ENCODE data around the gene HIVEP2.

HIVEP2 gene

DNA sequence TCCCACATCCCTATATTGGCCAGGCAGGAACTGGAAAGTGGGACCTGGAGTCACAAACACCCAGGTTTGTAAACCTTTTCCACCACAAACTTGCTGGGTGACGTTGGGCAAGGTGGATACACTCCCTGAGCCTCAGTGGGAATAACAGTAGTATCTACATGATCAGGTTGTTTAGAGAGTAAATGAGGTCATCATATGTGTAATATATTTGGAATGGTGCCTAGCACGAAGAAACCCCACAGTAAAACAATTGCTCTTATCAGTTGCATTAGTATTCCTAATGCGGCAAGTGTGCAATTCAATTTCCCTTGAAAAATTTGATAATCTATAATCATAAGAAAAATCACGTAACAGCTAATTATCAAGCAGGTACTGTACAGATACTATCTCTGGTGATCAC is 51.9 kb downstream of the HIVEP2 start:
- DNase-seq (ENCODE audit: low read depth, low spot score), result no peak

DNA sequence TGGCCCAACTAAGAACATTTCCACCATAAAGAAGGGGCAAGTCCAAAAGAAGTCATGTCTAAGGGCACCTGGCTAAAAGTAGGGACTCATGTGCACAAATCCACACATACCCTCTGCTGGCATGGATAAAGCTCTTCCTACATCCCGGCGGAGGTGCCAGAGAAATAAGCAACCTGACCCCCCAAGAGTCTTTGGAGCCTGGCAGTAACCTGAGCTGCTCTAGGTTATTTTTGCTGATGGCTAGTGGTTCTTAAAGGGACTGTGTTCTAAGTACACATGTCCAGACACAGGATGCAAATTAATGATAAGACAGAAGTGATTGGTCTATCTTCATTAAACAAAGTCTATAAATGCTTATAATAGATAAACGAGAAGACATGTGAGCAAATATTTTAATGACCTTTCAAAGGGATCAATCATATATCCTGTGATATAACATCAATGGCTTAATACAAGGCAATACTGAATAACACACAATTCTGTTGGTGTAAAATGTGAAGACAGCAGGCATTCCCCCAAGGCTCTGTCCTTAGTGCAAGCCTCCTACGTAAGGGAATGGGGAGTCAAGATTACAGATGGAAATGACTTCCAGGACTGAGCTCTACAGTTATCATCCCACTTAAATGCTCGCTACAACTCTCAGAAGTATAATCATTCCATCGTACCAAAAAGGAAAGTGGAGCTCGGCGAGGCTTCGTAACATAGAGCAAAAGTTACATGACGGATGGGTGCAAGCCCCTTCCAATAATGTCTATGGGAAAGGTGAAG is 52.5 kb downstream of the HIVEP2 start:
- no peak for DNase-seq (ENCODE audit: low read depth, low spot score)

DNA sequence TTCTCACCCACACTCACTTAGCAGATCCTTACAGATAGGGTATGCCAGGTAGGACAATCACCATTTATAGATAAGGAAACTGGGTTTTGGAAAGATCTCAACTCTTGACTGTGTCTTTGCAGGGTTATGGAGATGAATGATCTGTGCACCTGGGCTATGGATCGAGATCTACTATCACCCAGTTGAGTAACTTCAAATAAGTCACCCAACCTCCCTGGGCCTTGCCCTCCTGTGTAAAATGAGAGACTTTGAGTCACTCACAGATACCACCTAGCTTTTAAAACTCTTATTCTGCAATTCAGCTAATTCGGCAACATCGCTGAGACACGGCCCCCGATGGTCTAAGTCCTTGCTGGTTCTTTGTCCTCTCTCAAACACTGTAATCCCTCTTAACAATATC is 53.5 kb downstream of the HIVEP2 start:
- no peak for DNase-seq (ENCODE audit: low read depth, low spot score)

DNA sequence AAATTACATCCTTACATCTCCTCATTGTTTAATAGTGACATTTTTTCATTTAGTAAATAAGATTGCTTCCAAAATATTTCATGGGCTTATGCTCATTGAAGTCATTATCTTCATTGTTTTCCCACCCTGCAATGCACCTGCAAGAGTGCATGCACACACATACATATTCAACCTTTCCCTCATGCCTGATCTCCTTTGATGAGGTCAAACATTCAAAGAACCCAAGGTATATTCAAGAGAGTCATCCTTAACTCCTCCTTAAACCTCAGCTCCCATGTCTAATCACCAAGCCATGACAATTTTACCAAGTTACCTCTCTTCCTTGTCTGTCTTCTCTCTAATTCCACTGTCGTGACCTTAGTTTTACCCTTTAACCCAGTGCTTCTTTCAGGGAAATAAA is 56.5 kb downstream of the HIVEP2 start:
- DNase-seq (ENCODE audit: low read depth, low spot score), result no peak

DNA sequence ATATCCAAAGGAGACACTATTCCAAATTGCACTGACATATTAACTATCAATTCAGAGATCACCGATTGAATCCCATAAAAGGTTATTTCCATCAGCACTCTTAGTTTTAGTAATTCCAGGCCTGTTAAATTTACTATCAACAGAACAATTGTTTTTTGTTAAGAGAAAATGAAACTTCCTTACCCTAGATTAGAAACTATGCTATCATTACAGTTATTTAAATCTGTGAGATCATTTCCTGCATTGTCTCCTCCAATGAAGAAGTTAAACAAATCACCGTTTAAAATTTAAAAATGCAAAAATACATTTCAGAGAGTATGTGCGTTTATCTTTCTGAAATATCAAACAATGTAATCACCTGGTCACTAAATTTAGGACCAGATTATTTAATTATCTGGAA is 57.5 kb downstream of the HIVEP2 start:
- DNase-seq (ENCODE audit: low read depth, low spot score), result no peak

DNA sequence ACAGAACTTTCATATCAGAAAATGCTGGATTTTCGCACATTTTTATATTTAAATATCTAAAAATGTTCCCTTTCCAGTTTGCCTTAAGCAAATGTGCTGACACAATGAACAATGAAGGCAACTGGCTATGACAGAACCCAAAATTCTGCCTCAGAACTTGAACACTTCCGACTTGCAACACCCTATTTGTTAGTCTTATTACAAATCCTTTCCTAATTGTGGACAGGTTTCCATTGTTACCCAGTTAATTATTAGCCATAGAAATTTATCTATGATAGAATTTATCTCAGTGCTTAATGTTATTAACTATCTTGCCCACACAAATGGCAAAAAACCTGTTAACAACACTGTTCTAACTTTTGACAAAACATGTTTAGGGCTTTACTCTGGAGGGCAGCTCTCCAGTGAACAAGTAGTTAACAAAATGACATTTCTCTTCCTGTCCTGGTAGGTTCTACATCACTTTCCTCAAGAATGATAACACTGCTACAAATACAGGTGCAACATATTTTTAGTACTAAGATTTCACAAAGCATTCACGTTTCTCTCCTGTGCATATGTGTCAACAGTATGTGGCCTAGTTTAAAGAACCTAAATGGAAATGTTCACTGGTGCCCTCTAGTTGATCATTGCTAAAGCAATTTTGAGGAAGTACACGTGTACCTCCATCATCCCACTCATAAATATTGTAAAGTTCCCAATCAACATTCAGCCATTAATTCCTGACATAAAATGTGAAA is 58.4 kb downstream of the HIVEP2 start:
- DNase-seq (ENCODE audit: low read depth, low spot score), result no peak

DNA sequence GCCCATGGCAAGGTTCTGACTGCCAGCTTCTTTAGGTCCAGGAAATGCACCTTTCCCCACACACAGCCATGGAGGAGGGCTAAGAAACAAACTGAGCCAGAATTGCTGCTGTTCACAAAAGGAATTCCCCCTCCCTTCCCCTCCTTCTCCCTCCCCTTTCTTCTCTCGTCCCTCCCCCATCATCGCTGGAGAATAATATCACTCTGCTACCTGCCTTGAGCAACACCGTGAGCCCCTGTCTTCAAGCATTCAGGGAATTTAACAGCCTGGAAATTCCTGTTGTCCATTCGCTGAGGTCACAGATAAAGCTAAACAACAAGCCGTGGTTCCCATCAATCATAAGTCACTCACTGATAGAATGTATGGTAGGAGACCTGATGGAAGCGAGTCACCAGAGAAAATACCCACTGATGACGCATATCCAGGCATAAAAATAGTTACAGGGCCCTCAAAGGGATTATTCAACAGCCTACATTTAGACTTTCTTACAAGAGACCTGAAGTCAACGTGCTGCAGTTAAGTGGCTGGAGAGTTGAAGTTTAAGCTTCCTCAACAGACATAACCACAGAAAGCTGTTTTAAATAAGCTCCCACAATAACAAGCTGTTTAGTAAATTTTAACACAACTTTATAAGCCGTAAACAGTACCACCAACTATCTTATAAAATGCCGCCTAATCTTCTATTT is 59.7 kb downstream of the HIVEP2 start:
- DNase-seq (ENCODE audit: low read depth, low spot score), result peak; percentile 38

DNA sequence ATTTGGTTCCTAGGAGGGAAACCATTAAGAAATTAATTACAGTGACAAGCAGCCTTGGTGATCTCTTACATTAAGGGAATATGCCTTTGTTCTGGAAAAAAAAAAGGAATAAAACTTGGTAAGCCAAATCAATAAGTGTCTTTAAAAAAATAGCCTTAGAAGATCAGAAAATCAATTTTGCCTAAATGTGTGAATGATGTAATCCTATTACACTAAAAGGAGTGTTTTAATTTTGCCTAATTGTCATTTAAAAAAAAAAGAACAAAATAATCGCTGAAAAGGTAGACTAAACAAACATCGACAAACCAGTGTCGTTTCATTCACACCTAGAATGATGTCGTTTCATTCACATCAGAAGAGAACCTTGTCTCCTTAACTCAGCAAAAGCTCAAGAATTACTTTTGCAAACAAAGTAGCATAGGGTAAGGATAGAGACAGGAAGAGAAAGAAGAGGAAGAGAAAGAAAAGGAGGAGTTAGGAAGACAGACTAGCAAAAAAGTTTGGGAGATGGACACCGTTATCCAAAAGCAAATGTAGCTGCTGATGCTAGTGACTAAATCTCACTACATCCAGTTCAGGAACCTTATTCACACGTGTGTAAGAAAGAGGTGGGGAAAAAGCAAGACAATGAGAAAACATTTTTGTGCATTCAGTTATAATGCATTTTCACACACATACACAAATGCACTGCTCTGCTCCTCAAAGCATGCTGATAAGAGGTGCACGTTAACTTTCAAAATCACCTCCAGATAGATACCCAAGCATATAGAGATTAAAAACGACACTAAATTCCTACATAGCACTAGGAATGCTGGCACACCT is 60.6 kb downstream of the HIVEP2 start:
- no peak for DNase-seq (ENCODE audit: low read depth, low spot score)

DNA sequence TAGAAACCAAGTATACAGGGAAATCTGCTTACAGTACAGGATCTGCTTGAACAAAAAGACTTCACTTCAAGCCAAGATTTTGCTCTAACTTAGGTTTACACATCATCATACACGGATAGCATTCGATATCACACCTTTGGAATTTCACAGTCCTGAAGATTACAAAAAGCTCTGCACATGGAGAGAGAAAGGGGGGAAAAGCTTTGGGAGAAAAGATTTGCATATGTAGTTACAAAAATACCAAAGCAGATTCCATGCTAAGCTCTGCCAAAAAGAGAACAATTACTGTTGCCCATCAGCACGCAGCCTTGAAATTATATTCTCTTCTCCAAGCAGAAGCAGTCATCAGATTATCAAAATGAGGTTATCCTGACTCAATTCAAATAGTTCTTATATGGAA is 62.0 kb downstream of the HIVEP2 start:
- DNase-seq (ENCODE audit: low read depth, low spot score), result no peak

DNA sequence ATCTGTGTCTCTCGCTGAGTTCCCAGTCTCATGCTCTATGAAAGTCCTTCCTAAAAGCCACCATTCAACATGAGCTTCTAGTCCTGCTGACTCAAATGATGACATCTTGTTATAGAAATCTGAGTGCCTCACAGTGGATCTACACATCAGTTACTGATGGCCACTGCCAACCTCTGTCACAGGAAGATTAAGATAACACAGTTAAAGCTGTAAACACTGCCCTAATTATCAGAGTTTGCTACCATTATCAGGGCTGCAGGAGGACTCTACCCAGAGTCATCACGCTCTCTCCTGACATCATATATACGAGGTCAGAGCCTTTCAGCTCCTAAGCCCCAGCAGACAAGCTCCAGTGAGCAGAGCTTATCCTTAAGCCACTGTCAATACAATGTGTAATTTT is 63.2 kb downstream of the HIVEP2 start:
- no peak for DNase-seq (ENCODE audit: low read depth, low spot score)

DNA sequence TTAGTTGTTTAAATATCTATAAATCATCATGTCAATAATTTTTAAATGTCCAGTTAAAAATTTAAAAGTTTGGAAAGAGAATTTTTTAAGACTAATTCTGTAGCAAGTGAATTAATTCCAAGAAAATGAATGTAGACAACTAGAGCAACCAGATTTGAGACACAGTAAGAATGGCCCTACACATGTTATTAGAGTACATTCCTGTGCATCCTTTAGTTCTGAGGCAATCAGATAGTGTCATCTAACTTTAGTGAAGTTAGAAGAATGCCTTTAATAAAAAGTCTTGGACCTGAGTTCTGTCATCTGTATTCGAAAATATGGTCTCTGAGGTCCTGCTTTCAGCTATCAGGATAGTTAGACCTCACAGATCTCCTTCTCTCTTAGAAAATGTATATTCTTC is 63.7 kb downstream of the HIVEP2 start:
- DNase-seq (ENCODE audit: low read depth, low spot score), result no peak

DNA sequence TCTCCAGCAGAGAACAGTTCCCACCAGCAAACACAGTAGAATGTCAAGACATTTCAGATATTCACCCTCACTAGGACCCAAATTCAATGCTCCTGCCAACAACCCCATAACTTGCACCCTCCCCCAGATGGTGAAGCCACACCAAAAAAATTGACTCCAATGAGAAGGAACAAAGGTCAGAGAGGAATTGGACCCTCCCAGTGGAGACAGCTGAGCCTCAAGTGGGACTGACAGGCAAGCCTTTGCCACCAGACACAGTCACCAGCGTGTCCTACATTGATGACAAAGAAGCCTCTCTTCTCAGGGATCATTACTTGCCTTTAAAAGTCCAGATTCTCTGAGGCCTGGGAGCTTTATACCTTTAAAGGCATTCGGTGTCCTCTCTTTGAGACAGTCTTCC is 64.8 kb downstream of the HIVEP2 start:
- no peak for DNase-seq (ENCODE audit: low read depth, low spot score)

DNA sequence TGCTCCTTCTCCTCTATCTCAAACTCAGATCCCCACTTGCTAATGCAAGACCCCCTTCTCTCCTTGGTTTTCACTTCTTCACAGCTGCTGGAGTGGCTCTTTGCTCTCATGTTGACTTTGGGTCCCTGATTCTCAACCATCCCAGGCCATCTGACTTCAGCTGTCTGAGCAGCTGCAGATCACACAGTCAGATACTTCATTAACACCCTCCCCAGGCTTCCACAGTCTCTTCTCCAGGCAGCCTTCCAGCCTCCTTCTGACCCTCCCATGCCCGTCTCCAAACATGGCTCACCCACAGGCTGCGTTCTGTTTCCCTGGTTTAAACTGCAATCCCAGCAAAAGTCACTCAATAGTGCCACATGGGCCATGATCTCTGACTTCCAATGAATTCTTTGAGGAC is 65.4 kb downstream of the HIVEP2 start:
- DNase-seq (ENCODE audit: low read depth, low spot score), result no peak

DNA sequence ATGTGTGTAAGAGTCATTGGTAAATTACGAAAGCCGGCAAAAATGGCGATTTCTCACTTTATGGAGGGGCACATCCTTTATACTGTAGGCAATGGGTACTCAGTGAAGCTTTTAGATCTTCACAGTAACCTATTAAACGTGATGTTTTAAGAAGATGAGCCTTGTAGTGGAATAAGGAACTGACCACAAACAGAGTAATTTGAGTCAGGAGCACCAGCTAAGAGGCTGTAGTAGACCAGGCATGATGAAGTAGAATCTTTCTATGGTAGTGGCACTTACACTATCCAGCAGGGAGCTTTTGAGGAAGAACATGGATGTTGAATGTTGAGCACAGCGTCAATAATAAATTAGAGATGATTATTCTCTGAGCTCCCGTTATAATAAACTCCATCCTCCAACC is 65.9 kb downstream of the HIVEP2 start:
- no peak for DNase-seq (ENCODE audit: low read depth, low spot score)

DNA sequence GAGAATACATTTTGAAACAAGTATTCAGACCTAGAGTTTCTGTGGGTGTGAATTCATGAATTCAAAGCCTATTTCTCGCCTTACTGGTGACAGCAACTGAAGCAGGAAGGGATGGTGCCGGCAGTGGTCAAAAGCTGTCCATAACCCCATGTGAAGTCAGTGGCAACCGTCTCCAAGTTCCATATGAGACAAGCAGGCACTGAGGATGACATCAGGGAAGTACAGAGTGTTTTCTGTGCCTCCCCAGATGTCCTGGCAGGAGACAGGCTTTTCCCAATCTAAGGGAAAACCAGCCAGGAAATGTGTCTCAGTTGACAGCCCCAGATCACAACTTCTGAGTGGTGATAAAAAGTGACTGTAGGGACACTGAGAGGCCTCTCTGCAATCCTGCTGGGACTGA is 66.6 kb downstream of the HIVEP2 start:
- no peak for DNase-seq (ENCODE audit: low read depth, low spot score)

DNA sequence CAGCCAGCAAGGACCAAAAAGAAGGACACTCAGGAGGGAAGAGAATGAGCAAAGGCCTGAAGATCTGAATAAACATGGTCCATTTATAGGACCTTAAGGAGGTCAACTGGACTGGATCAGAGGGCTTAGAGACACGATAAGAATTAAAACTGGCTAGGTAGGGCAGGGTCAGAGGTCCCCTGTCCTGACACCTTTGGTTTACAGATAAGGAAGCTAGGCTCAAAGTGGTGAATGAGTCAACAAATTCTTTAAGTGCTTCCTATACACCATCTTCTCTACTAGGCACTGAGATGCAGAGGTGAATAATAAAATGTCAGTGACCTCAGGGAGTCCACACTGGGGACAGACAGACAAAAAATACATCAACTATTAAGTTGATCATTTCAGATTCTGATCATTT is 70.3 kb downstream of the HIVEP2 start:
- no peak for DNase-seq (ENCODE audit: low read depth, low spot score)

DNA sequence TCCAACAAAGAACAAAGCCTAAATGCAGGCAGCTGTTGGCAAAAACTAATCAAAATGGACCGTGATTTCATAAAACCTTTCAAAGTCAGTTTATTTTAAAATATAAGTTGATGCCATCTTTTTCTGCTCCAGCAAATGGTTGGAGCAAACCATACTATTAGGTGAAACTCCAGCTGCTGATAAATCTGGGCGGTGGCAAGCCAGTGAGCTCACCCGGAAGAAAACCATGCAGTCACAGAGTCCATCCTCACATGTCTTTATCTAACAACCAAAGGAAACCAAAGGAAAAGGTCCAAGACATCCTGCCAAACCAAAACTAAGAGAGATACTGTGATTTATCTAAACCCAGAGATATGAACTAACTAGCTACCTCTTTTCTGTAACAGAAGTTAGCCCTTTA is 72.6 kb downstream of the HIVEP2 start:
- no peak for DNase-seq (ENCODE audit: low read depth, low spot score)

DNA sequence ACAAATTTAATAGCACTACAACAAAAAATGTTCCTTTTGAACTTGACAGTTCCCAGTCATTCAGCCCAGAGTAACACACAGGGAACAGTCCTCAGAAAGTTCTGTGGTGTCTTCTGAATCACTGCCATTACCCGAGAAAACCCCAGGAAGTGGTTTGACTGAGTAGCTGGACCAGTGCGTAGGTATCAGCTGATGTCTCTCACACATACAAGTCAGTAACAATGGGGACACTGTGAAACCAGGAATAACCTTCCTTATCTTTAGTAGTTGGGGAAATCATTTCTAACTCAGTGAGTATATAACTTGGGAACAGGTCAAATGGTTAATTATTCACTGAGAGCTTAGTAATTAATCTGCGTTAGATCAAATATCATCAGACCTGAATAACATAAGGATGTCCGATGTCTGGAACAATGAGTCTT is 73.1 kb downstream of the HIVEP2 start:
- peak; percentile 37 for DNase-seq (ENCODE audit: low read depth, low spot score)

DNA sequence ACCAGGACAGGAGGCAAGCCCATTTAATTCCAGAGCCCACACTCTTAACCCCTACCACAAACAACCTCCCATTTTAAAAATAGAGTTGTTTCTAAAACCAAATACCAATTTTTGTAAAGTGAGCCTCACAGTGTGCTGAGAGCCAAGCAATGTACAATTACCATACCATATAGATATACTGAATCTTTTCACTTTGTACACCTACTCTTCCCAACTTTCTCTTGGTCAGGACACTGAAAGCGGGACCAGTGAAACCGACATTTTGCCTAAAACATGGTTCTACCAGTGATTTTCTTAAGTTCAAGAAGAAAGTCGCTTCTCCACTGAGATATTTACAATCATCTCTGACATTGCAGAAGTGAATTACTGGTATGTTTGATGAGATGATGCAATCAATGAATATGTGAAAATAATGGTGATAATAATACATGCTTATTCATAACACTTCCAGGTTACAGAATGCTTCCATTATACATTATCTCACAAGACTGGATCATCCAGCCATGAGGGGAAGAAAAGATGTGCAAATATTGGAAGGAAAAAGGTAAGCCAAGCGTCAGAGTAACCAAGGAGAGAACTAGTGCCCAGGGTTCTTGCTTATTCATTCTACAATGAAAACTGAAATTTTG is 74.1 kb downstream of the HIVEP2 start:
- DNase-seq (ENCODE audit: low read depth, low spot score), result no peak

DNA sequence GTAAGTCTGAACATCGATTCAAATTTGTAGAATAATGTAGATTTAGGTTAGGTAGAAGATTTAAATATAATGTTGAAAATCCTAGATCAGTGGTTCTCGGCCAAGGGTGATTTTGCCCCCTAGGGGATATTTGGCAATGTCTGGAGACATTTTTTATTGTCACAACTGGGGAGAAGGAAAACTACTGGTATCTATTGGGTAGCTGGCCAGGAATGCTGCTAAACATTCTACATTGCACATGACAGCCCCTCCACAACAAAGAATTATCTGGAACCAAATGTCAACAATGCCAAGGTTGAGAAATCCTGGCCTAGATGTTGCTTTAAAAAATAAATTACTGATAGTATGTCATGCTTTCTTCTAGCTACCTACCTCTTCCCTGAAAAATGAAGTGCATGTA is 76.1 kb downstream of the HIVEP2 start:
- no peak for DNase-seq (ENCODE audit: low read depth, low spot score)

DNA sequence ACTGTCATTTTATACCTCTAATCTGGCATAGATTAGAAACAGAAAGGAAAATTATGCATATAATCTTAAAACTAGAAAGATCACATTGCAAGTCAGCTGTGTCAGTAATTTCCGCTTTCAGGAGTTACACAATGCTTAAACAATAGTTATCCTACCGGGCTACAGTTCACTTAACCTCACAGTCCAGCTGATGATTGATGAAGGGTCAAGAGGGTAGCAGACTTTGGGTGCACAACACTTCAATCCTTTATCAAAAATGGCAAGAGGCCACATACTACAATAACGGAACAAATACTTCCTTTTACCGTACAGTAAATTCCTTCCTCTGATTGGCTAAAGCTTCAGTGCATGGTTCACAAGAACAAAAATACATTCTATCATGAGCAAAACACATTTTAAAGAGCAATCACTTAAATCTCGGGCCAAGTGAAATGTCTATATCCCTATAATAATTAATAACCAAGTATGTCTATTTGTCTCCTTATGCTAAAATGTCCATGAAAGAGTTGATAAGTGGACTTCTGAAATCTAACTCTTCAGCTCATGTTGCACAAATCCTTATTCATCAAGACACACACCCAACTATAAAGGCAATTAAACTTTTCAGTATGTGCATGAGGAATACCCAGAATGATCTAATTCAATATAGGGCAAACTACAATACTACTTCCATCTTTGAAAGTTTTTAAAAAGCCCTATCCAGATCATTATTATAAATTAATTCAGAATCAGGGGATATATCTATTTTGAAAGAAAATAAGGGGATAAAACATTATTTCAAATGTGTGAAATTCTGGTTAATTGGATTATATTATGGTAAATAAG is 76.8 kb downstream of the HIVEP2 start:
- DNase-seq (ENCODE audit: low read depth, low spot score), result no peak
